ENCODE measurements around the gene POLR1G.
"Not testable (repeated sequence)": the region's sequence is repeated elsewhere in the genome, so short reads cannot be mapped to it uniquely, and the experiment has no call there.

Gene POLR1G

GRCh38 chr19:45420356-45420755 lies 13.9 kb downstream of the POLR1G start:
- Histone ChIP-seq H3K4me1 (ENCODE audit: control insufficient read depth in 1 of 2, insufficient read depth in 2 of 2, low read length in 2 of 2) (peaks cover 15 to 26% of the 10 kb centered on the region in 2 donors), H3K4me3 (ENCODE audit: low read depth in 1 of 2, low read length in 2 of 2) (no peak overlapping the region), H3K9me3 (ENCODE audit: control insufficient read depth in 1 of 2, low read length in 2 of 2) (no peaks in the 10 kb centered on the region), H3K36me3 (ENCODE audit: control insufficient read depth in 1 of 2, insufficient read depth in 2 of 2, low read length in 2 of 2) (peaks cover 12 to 20% of the 10 kb centered on the region in 2 donors), H3K9ac (ENCODE audit: low read depth in 1 of 2, low read length in 2 of 2) (no peak overlapping the region), H3K27me3 (ENCODE audit: control insufficient read depth in 1 of 2, insufficient read depth in 2 of 2, low read length in 2 of 2) (no peaks in the 10 kb centered on the region), H3K27ac (ENCODE audit: low read depth, low read length) (no peak overlapping the region)

- H3K4me3 ChIP-seq (ENCODE audit: low read depth in 1 of 2, low read length in 2 of 2) = no peak overlapping the region
- H3K27me3 ChIP-seq (ENCODE audit: control insufficient read depth in 1 of 2, insufficient read depth in 2 of 2, low read length in 2 of 2) = no peaks in the 10 kb centered on the region
- no peak overlapping the region for H3K27ac ChIP-seq (ENCODE audit: low read depth, low read length)
- H3K9ac ChIP-seq (ENCODE audit: low read depth in 1 of 2, low read length in 2 of 2) = no peak overlapping the region
- H3K4me1 ChIP-seq (ENCODE audit: control insufficient read depth in 1 of 2, insufficient read depth in 2 of 2, low read length in 2 of 2) = peaks cover 15 to 26% of the 10 kb centered on the region in 2 donors
- no peaks in the 10 kb centered on the region for H3K9me3 ChIP-seq (ENCODE audit: control insufficient read depth in 1 of 2, low read length in 2 of 2)
- H3K36me3 ChIP-seq (ENCODE audit: control insufficient read depth in 1 of 2, insufficient read depth in 2 of 2, low read length in 2 of 2) = peaks cover 9 to 20% of the 10 kb centered on the region in 2 donors
Observed at GRCh38 chr19:45420871-45421270, 14.4 kb downstream of the POLR1G start.

- H3K36me3 ChIP-seq (ENCODE audit: control insufficient read depth in 1 of 2, insufficient read depth in 2 of 2, low read length in 2 of 2) = peaks cover 7 to 16% of the 10 kb centered on the region in 2 donors
- H3K27ac ChIP-seq (ENCODE audit: low read depth, low read length) = no peak overlapping the region
- H3K9ac ChIP-seq (ENCODE audit: low read depth in 1 of 2, low read length in 2 of 2) = no peak overlapping the region
- no peaks in the 10 kb centered on the region for H3K27me3 ChIP-seq (ENCODE audit: control insufficient read depth in 1 of 2, insufficient read depth in 2 of 2, low read length in 2 of 2)
- no peaks in the 10 kb centered on the region for H3K9me3 ChIP-seq (ENCODE audit: control insufficient read depth in 1 of 2, low read length in 2 of 2)
- peaks cover 15 to 26% of the 10 kb centered on the region in 2 donors for H3K4me1 ChIP-seq (ENCODE audit: control insufficient read depth in 1 of 2, insufficient read depth in 2 of 2, low read length in 2 of 2)
- no peak overlapping the region for H3K4me3 ChIP-seq (ENCODE audit: low read depth in 1 of 2, low read length in 2 of 2)
Observed at GRCh38 chr19:45421947-45422498, 15.6 kb downstream of the POLR1G start.

GRCh38 chr19:45423033-45423588 lies 16.7 kb downstream of the POLR1G start:
- Histone ChIP-seq H3K9me3 (ENCODE audit: control insufficient read depth in 1 of 2, low read length in 2 of 2) (no peaks in the 10 kb centered on the region), H3K4me3 (ENCODE audit: low read depth in 1 of 2, low read length in 2 of 2) (peak overlapping the region; percentile 64 to 80), H3K4me1 (ENCODE audit: control insufficient read depth in 1 of 2, insufficient read depth in 2 of 2, low read length in 2 of 2) (peaks cover 15 to 26% of the 10 kb centered on the region in 2 donors), H3K36me3 (ENCODE audit: control insufficient read depth in 1 of 2, insufficient read depth in 2 of 2, low read length in 2 of 2) (peaks cover 3 to 10% of the 10 kb centered on the region in 2 donors), H3K27ac (ENCODE audit: low read depth, low read length) (peak overlapping the region; percentile 78), H3K27me3 (ENCODE audit: control insufficient read depth in 1 of 2, insufficient read depth in 2 of 2, low read length in 2 of 2) (no peaks in the 10 kb centered on the region), H3K9ac (ENCODE audit: low read depth in 1 of 2, low read length in 2 of 2) (peak overlapping the region; percentile 81 to 83)

GRCh38 chr19:45423589-45424190 lies 17.2 kb downstream of the POLR1G start, which contains the start of gene ERCC1:
Gene ERCC1, minus strand, starts transcription at chr19:45423917. Its CDS starts 543 bp downstream, at chr19:45423374.
- Histone ChIP-seq H3K9me3 (ENCODE audit: control insufficient read depth in 1 of 2, low read length in 2 of 2) (no peaks in the 10 kb centered on the region), H3K27ac (ENCODE audit: low read depth, low read length) (peak within 1 kb of the TSS; percentile 78), H3K4me3 (ENCODE audit: low read depth in 1 of 2, low read length in 2 of 2) (peak within 1 kb of the TSS; percentile 64 to 80), H3K36me3 (ENCODE audit: control insufficient read depth in 1 of 2, insufficient read depth in 2 of 2, low read length in 2 of 2) (peaks cover 3 to 9% of the 10 kb centered on the region in 2 donors), H3K9ac (ENCODE audit: low read depth in 1 of 2, low read length in 2 of 2) (peak within 1 kb of the TSS; percentile 81 to 93), H3K4me1 (ENCODE audit: control insufficient read depth in 1 of 2, insufficient read depth in 2 of 2, low read length in 2 of 2) (peaks cover 15 to 28% of the 10 kb centered on the region in 2 donors), H3K27me3 (ENCODE audit: control insufficient read depth in 1 of 2, insufficient read depth in 2 of 2, low read length in 2 of 2) (no peaks in the 10 kb centered on the region)

GRCh38 chr19:45424191-45425058 lies 18.0 kb downstream of the POLR1G start:
- H3K4me3 ChIP-seq (ENCODE audit: low read depth in 1 of 2, low read length in 2 of 2) = peak overlapping the region; percentile 64 to 80
- peak overlapping the region; percentile 67 to 93 for H3K9ac ChIP-seq (ENCODE audit: low read depth in 1 of 2, low read length in 2 of 2)
- H3K27ac ChIP-seq (ENCODE audit: low read depth, low read length) = peak overlapping the region; percentile 78
- peaks cover 15 to 22% of the 10 kb centered on the region in 2 donors for H3K4me1 ChIP-seq (ENCODE audit: control insufficient read depth in 1 of 2, insufficient read depth in 2 of 2, low read length in 2 of 2)
- peaks cover 3 to 6% of the 10 kb centered on the region in 2 donors for H3K36me3 ChIP-seq (ENCODE audit: control insufficient read depth in 1 of 2, insufficient read depth in 2 of 2, low read length in 2 of 2)
- H3K9me3 ChIP-seq (ENCODE audit: control insufficient read depth in 1 of 2, low read length in 2 of 2) = no peaks in the 10 kb centered on the region
- peaks cover 0 to 1% of the 10 kb centered on the region in 2 donors for H3K27me3 ChIP-seq (ENCODE audit: control insufficient read depth in 1 of 2, insufficient read depth in 2 of 2, low read length in 2 of 2)

- no peaks in the 10 kb centered on the region for H3K9me3 ChIP-seq (ENCODE audit: control insufficient read depth in 1 of 2, low read length in 2 of 2)
- H3K36me3 ChIP-seq (ENCODE audit: control insufficient read depth in 1 of 2, insufficient read depth in 2 of 2, low read length in 2 of 2) = no peaks in the 10 kb centered on the region
- no peak overlapping the region for H3K27ac ChIP-seq (ENCODE audit: low read depth, low read length)
- H3K9ac ChIP-seq (ENCODE audit: low read depth in 1 of 2, low read length in 2 of 2) = peak overlapping the region in 1 of 2 donors; percentile 33
- H3K4me1 ChIP-seq (ENCODE audit: control insufficient read depth in 1 of 2, insufficient read depth in 2 of 2, low read length in 2 of 2) = peaks cover 9 to 14% of the 10 kb centered on the region in 2 donors
- H3K27me3 ChIP-seq (ENCODE audit: control insufficient read depth in 1 of 2, insufficient read depth in 2 of 2, low read length in 2 of 2) = peaks cover 0 to 2% of the 10 kb centered on the region in 2 donors
- peak overlapping the region; percentile 52 to 66 for H3K4me3 ChIP-seq (ENCODE audit: low read depth in 1 of 2, low read length in 2 of 2)
Observed at GRCh38 chr19:45428384-45429231, 22.2 kb downstream of the POLR1G start.

GRCh38 chr19:45429896-45430295 lies 23.5 kb downstream of the POLR1G start:
- not testable (repeated sequence) for H3K4me1 ChIP-seq (ENCODE audit: control insufficient read depth in 1 of 2, insufficient read depth in 2 of 2, low read length in 2 of 2); H3K9ac ChIP-seq (ENCODE audit: low read depth in 1 of 2, low read length in 2 of 2); H3K9me3 ChIP-seq (ENCODE audit: control insufficient read depth in 1 of 2, low read length in 2 of 2); H3K4me3 ChIP-seq (ENCODE audit: low read depth in 1 of 2, low read length in 2 of 2); H3K36me3 ChIP-seq (ENCODE audit: control insufficient read depth in 1 of 2, insufficient read depth in 2 of 2, low read length in 2 of 2); H3K27me3 ChIP-seq (ENCODE audit: control insufficient read depth in 1 of 2, insufficient read depth in 2 of 2, low read length in 2 of 2); H3K27ac ChIP-seq (ENCODE audit: low read depth, low read length)

- H3K36me3 ChIP-seq (ENCODE audit: control insufficient read depth in 1 of 2, insufficient read depth in 2 of 2, low read length in 2 of 2); H3K27me3 ChIP-seq (ENCODE audit: control insufficient read depth in 1 of 2, insufficient read depth in 2 of 2, low read length in 2 of 2); H3K9me3 ChIP-seq (ENCODE audit: control insufficient read depth in 1 of 2, low read length in 2 of 2); H3K4me3 ChIP-seq (ENCODE audit: low read depth in 1 of 2, low read length in 2 of 2); H3K9ac ChIP-seq (ENCODE audit: low read depth in 1 of 2, low read length in 2 of 2); H3K27ac ChIP-seq (ENCODE audit: low read depth, low read length); H3K4me1 ChIP-seq (ENCODE audit: control insufficient read depth in 1 of 2, insufficient read depth in 2 of 2, low read length in 2 of 2): not testable (repeated sequence)
Observed at GRCh38 chr19:45431008-45431407, 24.6 kb downstream of the POLR1G start.

All from duodenal mucosa (tissue), 2 donors.